Neural progenitor cell (in vitro differentiated cells): ENCODE measurements around the gene HOXC9. TPM values are rescaled to one million over a fixed set of nuclear protein-coding genes. Genes with fewer than 3 reads are reported as not detected.

Source experiments
- DNase-seq: peaks from one replicate; pipeline ENCODE4 v3.0.0-alpha.2; 2016; ENCODE audit warnings: low spot score
- H2AFZ ChIP-seq: fragments of 200-600 bp; sonication (generic); replicated peaks from 2 replicates; pipeline ENCODE4 v1.6.1; 2016; ENCODE audit warnings: antibody characterized with exemption
- H3F3A ChIP-seq: fragments of 200-600 bp; sonication (generic); 2 replicates; pipeline ENCODE4 v1.6.1; 2016; ENCODE audit warnings: antibody characterized with exemption, low read depth
- H3K27ac ChIP-seq: fragments of 200-600 bp; sonication (generic); 2 replicates; pipeline ENCODE4 v1.5.1; 2016; ENCODE audit warnings: mild to moderate bottlenecking
- H3K27me3 ChIP-seq: fragments of 200-600 bp; sonication (generic); 2 replicates; pipeline ENCODE4 v1.6.1; 2016; ENCODE audit warnings: mild to moderate bottlenecking, moderate library complexity
- H3K36me3 ChIP-seq: fragments of 200-600 bp; sonication (generic); 2 replicates; pipeline ENCODE4 v1.5.1; 2016
- H3K4me1 ChIP-seq: fragments of 200-600 bp; sonication (generic); 2 replicates; pipeline ENCODE4 v1.6.1; 2016; ENCODE audit warnings: mixed run types
- H3K4me2 ChIP-seq: fragments of 200-600 bp; sonication (generic); 2 replicates; pipeline ENCODE4 v1.6.1; 2016
- H3K4me3 ChIP-seq: fragments of 200-600 bp; sonication (generic); 2 replicates; pipeline ENCODE4 v1.5.1; 2016
- H3K79me2 ChIP-seq: fragments of 200-600 bp; sonication (generic); 2 replicates; pipeline ENCODE4 v1.6.1; 2016; ENCODE audit warnings: low read depth
- H3K9ac ChIP-seq: fragments of 200-600 bp; sonication (generic); 2 replicates; pipeline ENCODE4 v1.6.1; 2016
- H3K9me3 ChIP-seq: fragments of 200-600 bp; sonication (generic); 2 replicates; pipeline ENCODE4 v1.5.1; 2016; ENCODE audit warnings: low read depth
- H4K20me1 ChIP-seq: fragments of 200-600 bp; sonication (generic); 2 replicates; pipeline ENCODE4 v1.6.1; 2016; ENCODE audit warnings: low read depth
- H3K27ac Mint-ChIP-seq: 3 replicates; pipeline ENCODE4 v1.8.0; 2021; ENCODE audit warnings: mixed read lengths
- H3K27me3 Mint-ChIP-seq: 2 replicates; pipeline ENCODE4 v1.8.0; 2022; ENCODE audit warnings: low read depth, mild to moderate bottlenecking, inconsistent platforms, moderate library complexity, mixed read lengths; ENCODE audit not compliant: insufficient read depth
- H3K36me3 Mint-ChIP-seq: 3 replicates; pipeline ENCODE4 v1.8.0; 2021; ENCODE audit warnings: mixed read lengths
- H3K4me1 Mint-ChIP-seq: 3 replicates; pipeline ENCODE4 v1.8.0; 2021; ENCODE audit warnings: mixed read lengths
- H3K4me3 Mint-ChIP-seq: 3 replicates; pipeline ENCODE4 v1.8.0; 2021; ENCODE audit warnings: mild to moderate bottlenecking, moderate library complexity, mixed read lengths
- H3K9me3 Mint-ChIP-seq: 3 replicates; pipeline ENCODE4 v1.8.0; 2020; ENCODE audit warnings: mixed read lengths
- EZH2 ChIP-seq: fragments of 200-600 bp; sonication (generic); IDR thresholded peaks from 2 replicates; pipeline ENCODE4 v1.6.1; 2017; ENCODE audit warnings: antibody characterized with exemption, mild to moderate bottlenecking, moderate library complexity
- EZH2phosphoT487 ChIP-seq: fragments of 200-600 bp; sonication (generic); IDR thresholded peaks from 2 replicates; pipeline ENCODE4 v1.6.1; 2017; ENCODE audit warnings: antibody characterized with exemption
- total RNA-seq: library from RNA; depleted of rRNA; stranded (reverse); fragments of >200 nt; gene quantifications from 2 replicates; pipeline ENCODE4 v1.2.3, GENCODE V29; 2015; ENCODE audit warnings: low replicate concordance
- TF ChIP-seq, protein P1 (sequence below): fragments of 200-600 bp; sonication (generic); IDR thresholded peaks from 2 replicates; pipeline ENCODE4 v1.5.1; 2017; ENCODE audit warnings: antibody characterized with exemption, mild to moderate bottlenecking

Gene HOXC9
- total RNA-seq, 1 donor from 2014 or later: not detected

DNA sequence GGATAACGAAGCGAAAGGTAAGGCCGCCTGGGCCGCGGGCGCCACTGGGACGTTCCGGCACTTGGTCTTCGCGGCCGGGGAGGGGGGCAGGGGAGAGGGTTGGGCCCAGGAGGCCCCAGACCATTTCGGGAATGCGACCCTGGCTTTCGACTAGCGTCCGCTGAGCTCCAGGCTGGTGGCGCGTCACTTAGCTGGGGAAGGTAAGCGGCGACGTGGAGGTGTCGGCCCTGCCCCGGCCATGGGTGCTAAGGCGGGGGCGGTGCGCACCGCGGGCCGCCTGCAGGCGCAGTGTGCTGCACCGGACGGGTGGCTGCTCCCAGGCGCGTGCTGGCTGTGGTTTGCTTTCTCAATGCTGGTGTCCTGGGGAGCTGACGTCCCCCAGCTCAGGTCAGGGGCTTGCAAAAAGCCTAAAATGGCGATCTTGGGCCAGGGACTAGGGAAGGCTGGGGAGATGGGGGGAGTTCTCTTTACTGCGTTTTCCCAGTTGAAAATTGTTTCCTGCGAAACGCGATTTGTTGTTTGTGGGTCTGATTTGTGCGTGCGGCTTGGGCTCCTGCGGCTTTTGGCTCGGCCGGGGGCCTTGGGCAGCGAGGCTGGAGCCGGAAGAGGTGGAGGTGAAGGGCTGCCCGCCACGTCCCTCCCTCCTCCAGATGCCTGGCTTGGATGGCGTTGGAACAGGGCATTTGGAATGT is 13.8 kb upstream of the HOXC9 start:
- Mint-ChIP-seq H3K27ac (no peak overlapping the region), H3K36me3 (no peaks in the 10 kb centered on the region), H3K27me3 (peaks cover 99% of the 10 kb centered on the region), H3K9me3 (peaks cover 9% of the 10 kb centered on the region), H3K4me3 (no peak overlapping the region), H3K4me1 (no peaks in the 10 kb centered on the region)
- peak; percentile 99 for TF ChIP-seq EZH2
- TF ChIP-seq, protein P1, sequence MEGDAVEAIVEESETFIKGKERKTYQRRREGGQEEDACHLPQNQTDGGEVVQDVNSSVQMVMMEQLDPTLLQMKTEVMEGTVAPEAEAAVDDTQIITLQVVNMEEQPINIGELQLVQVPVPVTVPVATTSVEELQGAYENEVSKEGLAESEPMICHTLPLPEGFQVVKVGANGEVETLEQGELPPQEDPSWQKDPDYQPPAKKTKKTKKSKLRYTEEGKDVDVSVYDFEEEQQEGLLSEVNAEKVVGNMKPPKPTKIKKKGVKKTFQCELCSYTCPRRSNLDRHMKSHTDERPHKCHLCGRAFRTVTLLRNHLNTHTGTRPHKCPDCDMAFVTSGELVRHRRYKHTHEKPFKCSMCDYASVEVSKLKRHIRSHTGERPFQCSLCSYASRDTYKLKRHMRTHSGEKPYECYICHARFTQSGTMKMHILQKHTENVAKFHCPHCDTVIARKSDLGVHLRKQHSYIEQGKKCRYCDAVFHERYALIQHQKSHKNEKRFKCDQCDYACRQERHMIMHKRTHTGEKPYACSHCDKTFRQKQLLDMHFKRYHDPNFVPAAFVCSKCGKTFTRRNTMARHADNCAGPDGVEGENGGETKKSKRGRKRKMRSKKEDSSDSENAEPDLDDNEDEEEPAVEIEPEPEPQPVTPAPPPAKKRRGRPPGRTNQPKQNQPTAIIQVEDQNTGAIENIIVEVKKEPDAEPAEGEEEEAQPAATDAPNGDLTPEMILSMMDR: no peak
- peak; percentile 97 for TF ChIP-seq EZH2phosphoT487
- Histone ChIP-seq H3K79me2 (no peaks in the 10 kb centered on the region), H3K4me2 (no peak overlapping the region), H3K9ac (no peak overlapping the region), H3F3A (no peaks in the 10 kb centered on the region), H3K27me3 (peaks cover 100% of the 10 kb centered on the region), H2AFZ (no peak overlapping the region), H4K20me1 (peaks cover 85% of the 10 kb centered on the region), H3K27ac (no peak overlapping the region), H3K36me3 (no peaks in the 10 kb centered on the region), H3K9me3 (no peaks in the 10 kb centered on the region), H3K4me1 (no peaks in the 10 kb centered on the region), H3K4me3 (no peak overlapping the region)
- DNase-seq: no peak

DNA sequence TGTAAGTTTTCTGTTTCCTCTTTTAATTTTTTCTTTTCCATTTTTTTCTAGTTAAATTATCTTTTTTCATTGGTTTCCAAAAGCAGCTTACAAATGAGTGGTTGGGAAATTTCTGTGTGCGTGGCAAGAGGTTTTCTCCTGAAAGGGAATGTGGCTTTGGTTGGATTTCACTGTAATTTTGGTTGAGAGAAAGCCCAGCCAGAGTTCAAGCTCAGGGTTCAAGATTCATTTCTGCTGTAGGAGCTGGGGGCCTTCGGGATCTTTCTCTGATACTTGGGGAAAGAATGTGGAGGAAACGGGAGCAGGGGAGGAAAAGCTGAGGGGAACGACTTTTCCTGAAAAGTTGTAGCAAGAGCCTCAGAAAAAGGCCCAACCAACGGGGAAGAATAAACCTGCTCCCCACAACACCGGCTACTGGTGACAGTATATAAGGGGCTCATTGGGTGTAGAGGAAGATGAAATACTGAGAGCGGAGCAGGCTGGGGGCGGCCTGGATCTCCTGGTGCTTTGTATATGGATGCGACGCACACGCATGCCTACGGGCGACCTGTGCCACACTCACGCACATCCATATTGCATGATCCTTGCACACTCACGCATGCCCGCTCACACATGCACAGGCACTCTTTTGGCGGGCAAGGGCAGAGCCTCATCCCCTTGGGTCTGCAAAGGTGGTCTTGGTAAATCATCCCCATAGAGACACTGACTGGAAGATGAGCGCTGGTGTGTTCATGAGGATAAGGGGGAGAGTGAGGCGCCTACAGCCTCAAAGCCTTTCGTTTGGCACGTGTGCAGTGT is 13.1 kb upstream of the HOXC9 start:
- H3K4me3 Mint-ChIP-seq: no peak overlapping the region
- no peak overlapping the region for H3K27ac Mint-ChIP-seq

DNA sequence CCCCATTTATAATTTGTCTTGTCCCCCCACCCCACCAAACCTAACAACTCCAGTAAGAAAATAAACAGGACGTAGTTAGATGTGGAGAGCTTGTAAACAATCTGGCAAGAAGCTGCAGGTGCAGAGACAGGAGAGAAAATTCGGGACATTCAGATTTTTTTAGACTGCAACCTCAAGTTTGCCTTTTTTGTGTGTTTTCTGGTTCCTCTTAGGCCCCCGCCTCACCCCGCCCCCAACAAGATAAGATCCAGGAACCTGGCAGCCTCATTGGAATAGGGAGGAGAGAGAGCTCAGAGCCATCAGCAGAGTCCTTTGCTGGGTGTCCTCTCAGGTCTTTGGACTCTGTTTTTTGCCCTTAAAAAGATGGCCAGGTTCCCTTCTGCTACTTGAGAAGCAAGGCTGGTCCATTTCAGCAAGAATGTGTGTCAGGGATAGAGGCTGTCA is 12.2 kb upstream of the HOXC9 start:
- H3K4me3 Mint-ChIP-seq: no peak overlapping the region
- Histone ChIP-seq H3K9me3 (no peaks in the 10 kb centered on the region), H3K27me3 (peaks cover 100% of the 10 kb centered on the region), H4K20me1 (peaks cover 83% of the 10 kb centered on the region), H3F3A (no peaks in the 10 kb centered on the region), H3K4me1 (no peaks in the 10 kb centered on the region), H2AFZ (no peak overlapping the region), H3K79me2 (no peaks in the 10 kb centered on the region), H3K27ac (no peak overlapping the region), H3K4me3 (no peak overlapping the region), H3K9ac (no peak overlapping the region), H3K36me3 (no peaks in the 10 kb centered on the region), H3K4me2 (no peak overlapping the region)
- peaks cover 9% of the 10 kb centered on the region for H3K9me3 Mint-ChIP-seq
- DNase-seq: no peak
- H3K4me1 Mint-ChIP-seq: no peaks in the 10 kb centered on the region
- H3K36me3 Mint-ChIP-seq: no peaks in the 10 kb centered on the region
- H3K27ac Mint-ChIP-seq: no peak overlapping the region
- peaks cover 99% of the 10 kb centered on the region for H3K27me3 Mint-ChIP-seq
- no peak for TF ChIP-seq EZH2phosphoT487
- TF ChIP-seq, protein P1: no peak
- no peak for TF ChIP-seq EZH2

More for the DNA sequence above, 13.1 kb upstream of the HOXC9 start:
- Mint-ChIP-seq H3K4me1 (no peaks in the 10 kb centered on the region), H3K36me3 (no peaks in the 10 kb centered on the region), H3K27me3 (peaks cover 99% of the 10 kb centered on the region), H3K9me3 (peaks cover 9% of the 10 kb centered on the region)
- no peaks in the 10 kb centered on the region for H3K9me3 ChIP-seq
- H3K4me3 ChIP-seq: no peak overlapping the region
- H3F3A ChIP-seq: no peaks in the 10 kb centered on the region
- peaks cover 83% of the 10 kb centered on the region for H4K20me1 ChIP-seq
- H3K4me1 ChIP-seq: no peaks in the 10 kb centered on the region
- H3K36me3 ChIP-seq: no peaks in the 10 kb centered on the region
- H2AFZ ChIP-seq: no peak overlapping the region
- no peak overlapping the region for H3K9ac ChIP-seq
- no peak for TF ChIP-seq EZH2phosphoT487
- no peak for TF ChIP-seq EZH2
- TF ChIP-seq, protein P1: no peak
- no peaks in the 10 kb centered on the region for H3K79me2 ChIP-seq
- no peak overlapping the region for H3K27ac ChIP-seq
- no peak for DNase-seq
- H3K27me3 ChIP-seq: peaks cover 100% of the 10 kb centered on the region
- H3K4me2 ChIP-seq: no peak overlapping the region
